Measurements from ENCODE around the gene NCKIPSD. TPM values are rescaled to one million over a fixed set of nuclear protein-coding genes. Genes with fewer than 3 reads are reported as not detected.

The NCKIPSD gene
- total and polyA plus RNA-seq, 7 donors: 7.7 to 29.3 (median 17.7) TPM

GRCh38 chr3:48629894-48630293 is 55.8 kb downstream of the NCKIPSD start:
- Histone ChIP-seq H3K4me1 (peaks cover 0 to 13% (median 11%) of the 10 kb centered on the region in 4 donors), H3K9me3 (no peaks in the 10 kb centered on the region), H3K36me3 (peaks cover 8 to 61% (median 27%) of the 10 kb centered on the region in 4 donors), H3K4me3 (no peak overlapping the region), H3K27me3 (no peaks in the 10 kb centered on the region), H3K27ac (no peak overlapping the region)
- no peak for TF ChIP-seq EP300 (IDR thresholded peaks at IDR 0.05)
- TF ChIP-seq POLR2A (IDR thresholded peaks at IDR 0.05): no peak
- TF ChIP-seq POLR2AphosphoS5 (IDR thresholded peaks at IDR 0.05): no peak
- TF ChIP-seq CTCF (IDR thresholded peaks at IDR 0.05): no peak
- no peak for DNase-seq
- intact Hi-C loops (cut with DNase I): no loop called here
- 96% methylated on average over 12 of the region's 12 CpGs for WGBS, 2 donors

DNA sequence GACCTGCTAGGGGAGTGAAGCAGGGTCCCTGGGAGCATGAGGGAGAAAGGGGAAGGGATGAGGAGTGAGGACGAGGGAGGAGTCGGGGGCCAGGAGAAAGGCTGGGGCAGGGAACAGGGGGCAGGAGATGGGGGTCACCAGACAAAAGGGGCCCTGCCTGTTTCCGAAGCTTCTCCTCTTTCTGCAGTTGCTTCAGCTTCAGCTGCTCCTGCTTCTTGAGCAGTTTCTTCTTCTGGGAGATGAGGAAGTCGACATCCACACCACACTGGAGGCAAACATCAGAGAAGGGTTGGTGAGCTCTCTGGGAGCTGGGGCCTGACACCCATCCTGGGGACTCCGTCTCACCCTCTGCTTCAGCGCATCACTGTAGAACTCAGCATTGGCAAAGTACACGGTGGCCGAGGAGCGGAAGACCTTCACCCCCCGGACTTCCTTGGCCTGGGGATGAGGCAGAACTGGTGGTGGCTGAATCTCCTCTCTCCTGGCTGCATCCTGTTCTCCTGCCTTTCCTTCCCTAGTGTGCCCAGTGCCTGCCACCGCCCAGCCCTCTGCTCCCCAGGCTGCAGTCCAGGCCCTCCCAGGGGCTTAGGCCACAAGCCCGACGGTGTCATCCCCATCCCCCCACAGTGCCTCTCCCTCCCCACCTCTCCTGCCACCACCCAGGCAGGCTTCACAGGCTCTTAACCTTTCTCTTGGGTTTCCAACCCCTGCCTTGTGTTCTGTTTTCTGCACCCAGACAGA is 57.3 kb downstream of the NCKIPSD start:
- DNase-seq: no peak
- H3K27me3 ChIP-seq: no peaks in the 10 kb centered on the region
- no peak for TF ChIP-seq CTCF (IDR thresholded peaks at IDR 0.05)
- no peak for TF ChIP-seq POLR2AphosphoS5 (IDR thresholded peaks at IDR 0.05)
- H3K36me3 ChIP-seq: peaks cover 8 to 61% (median 27%) of the 10 kb centered on the region in 4 donors
- intact Hi-C loops (cut with DNase I): no loop called here
- no peaks in the 10 kb centered on the region for H3K9me3 ChIP-seq
- H3K4me1 ChIP-seq: no peaks in the 10 kb centered on the region
- H3K4me3 ChIP-seq: no peak overlapping the region
- 85 to 86% methylated on average over 13 of the region's 13 CpGs for WGBS, 2 donors
- no peak overlapping the region for H3K27ac ChIP-seq

DNA sequence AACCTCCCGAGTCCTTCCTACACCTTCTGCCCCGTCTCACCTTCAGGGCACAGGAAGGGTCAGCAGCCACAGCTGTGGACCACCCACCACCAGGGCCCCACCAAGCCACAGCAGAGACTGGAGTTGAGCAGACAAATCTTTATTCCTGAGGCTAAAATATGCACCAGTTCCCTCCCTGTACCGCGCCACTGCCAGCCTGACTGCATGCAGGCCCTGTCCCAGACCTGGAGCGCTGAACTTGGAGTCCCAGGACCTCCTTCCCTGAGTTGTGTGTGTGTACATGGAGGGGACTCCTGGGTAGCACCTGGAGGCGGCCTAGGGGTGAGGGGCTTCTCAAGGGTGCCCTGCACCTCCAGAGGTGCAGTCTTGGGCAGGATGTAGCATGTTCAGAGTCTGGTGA is 60.1 kb downstream of the NCKIPSD start:
- no peak overlapping the region for H3K27ac ChIP-seq
- 95 to 97% methylated on average over 6 of the region's 6 CpGs for WGBS, 2 donors
- TF ChIP-seq POLR2A (IDR thresholded peaks at IDR 0.05): no peak
- no peak for TF ChIP-seq POLR2AphosphoS5 (IDR thresholded peaks at IDR 0.05)
- no peak overlapping the region for H3K4me3 ChIP-seq
- intact Hi-C loops (cut with DNase I): no loop called here
- H3K4me1 ChIP-seq: no peaks in the 10 kb centered on the region
- H3K27me3 ChIP-seq: no peaks in the 10 kb centered on the region
- H3K9me3 ChIP-seq: no peaks in the 10 kb centered on the region
- DNase-seq: no peak
- H3K36me3 ChIP-seq: peaks cover 8 to 44% (median 21%) of the 10 kb centered on the region in 4 donors

DNA sequence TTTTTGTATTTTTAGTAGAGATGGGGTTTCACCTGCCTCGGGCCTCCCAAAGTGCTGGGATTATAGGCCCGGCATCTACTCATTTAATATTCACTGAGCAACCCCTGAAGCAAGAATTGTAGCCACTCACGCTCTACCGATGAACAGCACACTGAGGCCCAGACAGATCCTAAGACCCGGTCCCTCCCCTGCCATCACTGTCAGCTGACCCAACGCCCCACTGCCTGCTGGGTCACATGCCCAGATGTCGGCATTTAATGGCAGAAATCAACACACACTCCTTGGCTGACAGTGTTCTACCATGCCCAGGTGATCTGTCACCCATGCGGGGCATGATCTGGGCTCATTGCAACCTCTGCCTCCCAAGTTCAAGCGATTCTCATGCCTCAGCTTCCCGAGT is 60.9 kb downstream of the NCKIPSD start:
- H3K36me3 ChIP-seq: peaks cover 8 to 40% (median 18%) of the 10 kb centered on the region in 4 donors
- intact Hi-C loops (cut with DNase I): no loop called here
- no peak overlapping the region for H3K4me3 ChIP-seq
- TF ChIP-seq POLR2AphosphoS5 (IDR thresholded peaks at IDR 0.05): no peak
- TF ChIP-seq CTCF (IDR thresholded peaks at IDR 0.05): no peak
- no peak for TF ChIP-seq EP300 (IDR thresholded peaks at IDR 0.05)
- no peak for TF ChIP-seq POLR2A (IDR thresholded peaks at IDR 0.05)
- H3K9me3 ChIP-seq: no peaks in the 10 kb centered on the region
- 89 to 94% methylated on average over 10 of the region's 10 CpGs for WGBS, 2 donors
- no peak overlapping the region for H3K27ac ChIP-seq
- no peak for DNase-seq
- H3K4me1 ChIP-seq: no peaks in the 10 kb centered on the region
- no peaks in the 10 kb centered on the region for H3K27me3 ChIP-seq

DNA sequence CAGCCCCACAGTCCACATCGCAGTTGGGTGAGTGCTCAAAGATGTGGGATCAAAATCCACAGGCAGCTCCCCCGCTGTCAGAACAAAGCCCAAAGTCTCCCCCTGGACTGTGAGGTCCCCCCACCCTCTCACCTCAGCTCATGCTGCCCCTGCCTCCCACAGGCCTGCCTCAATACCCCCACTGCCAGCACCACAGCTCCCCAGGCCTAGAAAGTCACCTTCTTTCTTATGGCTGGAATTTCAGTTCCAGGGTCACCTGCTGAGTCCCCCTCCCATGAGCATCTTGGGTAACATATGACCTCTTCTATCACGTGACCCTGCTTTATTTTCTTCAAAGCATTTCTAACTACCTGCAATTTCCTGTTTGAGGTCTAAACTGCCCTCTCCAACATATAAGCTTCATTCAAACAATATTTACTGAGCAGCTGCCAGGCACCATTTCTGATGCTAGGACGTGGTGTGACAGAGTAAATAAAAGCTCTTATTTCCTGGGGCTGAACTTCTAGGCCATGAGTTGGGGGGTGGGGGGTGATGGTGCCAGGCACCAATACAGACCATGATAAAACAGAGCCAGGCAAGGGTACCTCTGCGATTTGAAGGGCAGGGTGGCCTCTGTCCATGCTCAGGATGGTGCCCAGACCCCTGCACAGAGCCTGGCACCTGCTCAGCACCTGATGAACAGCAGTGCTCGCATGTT is 61.7 kb downstream of the NCKIPSD start:
- H3K4me1 ChIP-seq: no peaks in the 10 kb centered on the region
- H3K27ac ChIP-seq: no peak overlapping the region
- H3K9me3 ChIP-seq: no peaks in the 10 kb centered on the region
- no peaks in the 10 kb centered on the region for H3K27me3 ChIP-seq
- H3K4me3 ChIP-seq: no peak overlapping the region
- intact Hi-C loops (cut with DNase I): no loop called here
- no peak for TF ChIP-seq EP300 (IDR thresholded peaks at IDR 0.05)
- no peak for TF ChIP-seq POLR2A (IDR thresholded peaks at IDR 0.05)
- TF ChIP-seq CTCF (IDR thresholded peaks at IDR 0.05): no peak
- no peak for TF ChIP-seq POLR2AphosphoS5 (IDR thresholded peaks at IDR 0.05)
- H3K36me3 ChIP-seq: peaks cover 8 to 34% (median 15%) of the 10 kb centered on the region in 4 donors
- DNase-seq: no peak
- WGBS, 2 donors: 43 to 63% methylated on average over 6 of the region's 6 CpGs

Measured in sigmoid colon (tissue), 7 donors.